Uterus (tissue), 4 donors: ENCODE results near the gene NFIA. TPM values are rescaled to one million over a fixed set of nuclear protein-coding genes. Genes with fewer than 3 reads are reported as not detected.
A peak's percentile ranks its signal among the peaks of the same experiment; 100 is the strongest.

Experiments
- DNase-seq, 2 donors: peaks; one replicate each; pipeline ENCODE4 v3.0.0-alpha.2; 2019 to 2020
- H3K27ac ChIP-seq, 2 donors: fragments of 200-600 bp; sonication (generic); 1 replicate in 1 of 2; 2 replicates in 1 of 2; pipeline ENCODE4 v1.5.1; 2016 to 2018
- H3K27me3 ChIP-seq, 2 donors: fragments of 200-600 bp; sonication (generic); one replicate each; pipeline ENCODE4 v1.5.1; 2018 to 2019; ENCODE audit warnings: control low read depth in 1 of 2
- H3K36me3 ChIP-seq, 2 donors: fragments of 200-600 bp; sonication (generic); one replicate each; pipeline ENCODE4 v1.5.1; 2019; ENCODE audit warnings: control low read depth in 1 of 2
- H3K4me1 ChIP-seq, 2 donors: fragments of 200-600 bp; sonication (generic); one replicate each; pipeline ENCODE4 v1.5.1; 2018 to 2019; ENCODE audit warnings: control low read depth in 1 of 2
- H3K4me3 ChIP-seq, 2 donors: fragments of 200-600 bp; sonication (generic); 1 replicate in 1 of 2; 2 replicates in 1 of 2; pipeline ENCODE4 v1.5.1; 2018 to 2019; ENCODE audit warnings: mild to moderate bottlenecking in 1 of 2
- H3K9me3 ChIP-seq, 2 donors: fragments of 200-600 bp; sonication (generic); one replicate each; pipeline ENCODE4 v1.5.1; 2019; ENCODE audit warnings: control low read depth in 1 of 2
- POLR2A ChIP-seq, 2 donors: fragments of 450-650 bp; IDR thresholded peaks; one replicate each; pipeline ENCODE4 v1.6.1; 2016; ENCODE audit warnings: antibody characterized with exemption in 2 of 2, mild to moderate bottlenecking in 1 of 2, moderate library complexity in 1 of 2
- intact Hi-C: fragments of 100-400 bp; cut with DNase I; formaldehyde crosslinking; loops from one replicate; pipeline ENCODE4 v1.15.1; 2023; ENCODE audit warnings: low total_unique reads
- total RNA-seq, 4 donors: library from RNA; depleted of rRNA in 3 of 4; stranded (reverse); fragments of >200 nt in 3 of 4; gene quantifications; one replicate each; pipeline versions ENCODE4 v1.1.0 to v1.2.4, GENCODE V29; 2014 to 2023
- TF ChIP-seq, protein P1 (sequence below), 4 experiments: fragments of 200-600 bp in 2 of 4; fragments of 450-650 bp in 2 of 4; sonication (generic) in 2 of 4; IDR thresholded peaks; one replicate each; pipeline ENCODE4 v1.5.1; 2016 to 2019; ENCODE audit warnings: antibody characterized with exemption in 4 of 4, mild to moderate bottlenecking in 2 of 4, moderate library complexity in 1 of 4
- donor health status: DM: yes; HTN: yes; CAD: no.

The NFIA gene
- total RNA-seq, 4 donors from 2014 or later = 49.2 to 116 (median 64.9) TPM

DNA sequence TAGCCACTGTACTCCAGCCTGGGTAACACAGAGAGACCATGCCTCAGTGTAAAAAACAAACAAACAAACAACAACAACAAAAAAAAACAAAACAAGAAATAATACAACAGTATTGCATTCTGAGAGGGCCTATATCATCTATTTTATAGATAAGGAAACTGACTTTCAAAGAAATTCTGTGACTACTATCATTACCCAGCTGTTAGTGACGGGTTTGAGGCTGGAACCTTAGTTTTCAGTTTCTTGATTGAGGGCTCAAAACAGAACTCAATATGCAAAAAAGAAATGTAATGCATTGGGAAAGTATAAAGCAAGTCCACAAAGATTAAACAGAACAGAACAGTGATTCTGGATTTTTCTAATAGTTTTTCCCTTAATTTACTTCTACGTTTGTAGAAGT, 149.4 kb downstream of the NFIA start:
- peaks cover 0 to 8% of the 10 kb centered on the region in 2 donors for H3K4me1 ChIP-seq
- no peaks in the 10 kb centered on the region for H3K27me3 ChIP-seq
- no peaks in the 10 kb centered on the region for H3K9me3 ChIP-seq
- no peak for TF ChIP-seq POLR2A (IDR thresholded peaks at IDR 0.05)
- TF ChIP-seq, protein P1, sequence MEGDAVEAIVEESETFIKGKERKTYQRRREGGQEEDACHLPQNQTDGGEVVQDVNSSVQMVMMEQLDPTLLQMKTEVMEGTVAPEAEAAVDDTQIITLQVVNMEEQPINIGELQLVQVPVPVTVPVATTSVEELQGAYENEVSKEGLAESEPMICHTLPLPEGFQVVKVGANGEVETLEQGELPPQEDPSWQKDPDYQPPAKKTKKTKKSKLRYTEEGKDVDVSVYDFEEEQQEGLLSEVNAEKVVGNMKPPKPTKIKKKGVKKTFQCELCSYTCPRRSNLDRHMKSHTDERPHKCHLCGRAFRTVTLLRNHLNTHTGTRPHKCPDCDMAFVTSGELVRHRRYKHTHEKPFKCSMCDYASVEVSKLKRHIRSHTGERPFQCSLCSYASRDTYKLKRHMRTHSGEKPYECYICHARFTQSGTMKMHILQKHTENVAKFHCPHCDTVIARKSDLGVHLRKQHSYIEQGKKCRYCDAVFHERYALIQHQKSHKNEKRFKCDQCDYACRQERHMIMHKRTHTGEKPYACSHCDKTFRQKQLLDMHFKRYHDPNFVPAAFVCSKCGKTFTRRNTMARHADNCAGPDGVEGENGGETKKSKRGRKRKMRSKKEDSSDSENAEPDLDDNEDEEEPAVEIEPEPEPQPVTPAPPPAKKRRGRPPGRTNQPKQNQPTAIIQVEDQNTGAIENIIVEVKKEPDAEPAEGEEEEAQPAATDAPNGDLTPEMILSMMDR (IDR thresholded peaks at IDR 0.05) = no peak
- H3K4me3 ChIP-seq = no peak overlapping the region
- H3K36me3 ChIP-seq = no peaks in the 10 kb centered on the region
- intact Hi-C loops = no loop called here
- H3K27ac ChIP-seq = no peak overlapping the region
- DNase-seq = no peak

DNA sequence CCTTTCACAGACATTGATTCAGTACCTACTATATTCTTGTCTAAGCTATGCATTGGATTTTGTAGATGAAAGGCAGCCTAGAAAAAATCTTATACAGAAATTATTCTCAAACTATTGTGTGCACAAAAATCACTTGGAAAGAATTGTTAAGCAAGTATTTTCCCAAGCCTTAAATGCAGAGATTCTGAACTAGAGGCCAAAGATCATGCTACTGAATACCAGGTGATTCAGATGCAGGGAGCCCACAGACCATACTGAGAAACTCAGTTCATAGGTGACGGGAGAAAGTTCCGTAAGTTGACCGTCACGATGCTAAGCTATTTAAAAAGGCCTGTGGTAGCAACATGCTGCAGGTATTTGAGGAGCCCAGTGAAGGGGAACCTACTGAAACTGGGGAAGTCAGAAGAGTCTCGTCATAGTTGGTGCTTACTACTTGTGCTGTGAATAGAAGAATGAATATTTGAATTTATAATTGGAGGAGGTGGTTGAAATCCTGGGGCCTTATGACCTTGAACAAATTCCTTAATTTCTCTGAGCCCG, 150.8 kb downstream of the NFIA start:
- intact Hi-C loops = no loop called here
- Histone ChIP-seq H3K36me3 (no peaks in the 10 kb centered on the region), H3K4me1 (peaks cover 0 to 13% of the 10 kb centered on the region in 2 donors), H3K27me3 (no peaks in the 10 kb centered on the region), H3K27ac (no peak overlapping the region), H3K9me3 (no peaks in the 10 kb centered on the region), H3K4me3 (no peak overlapping the region)
- DNase-seq = no peak
- TF ChIP-seq, protein P1 (IDR thresholded peaks at IDR 0.05) = no peak
- no peak for TF ChIP-seq POLR2A (IDR thresholded peaks at IDR 0.05)

DNA sequence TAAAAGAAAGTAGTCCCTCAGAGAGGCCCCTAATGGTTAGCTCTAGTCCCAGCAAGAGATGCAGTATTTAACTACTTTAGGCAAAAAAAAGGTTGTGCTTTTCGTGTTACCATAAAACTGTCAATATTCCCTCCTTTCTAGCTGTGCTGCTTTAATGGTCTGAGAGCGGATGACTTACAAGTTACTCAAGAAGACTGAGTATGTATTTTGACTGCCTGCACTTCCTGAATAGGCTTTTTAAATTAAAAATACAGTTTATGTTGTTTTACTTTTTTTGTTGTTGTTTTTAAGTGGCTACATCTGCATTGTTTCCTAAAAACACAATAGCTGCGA, 152.2 kb downstream of the NFIA start:
- no peak for DNase-seq
- intact Hi-C loops = no loop called here
- Histone ChIP-seq H3K27ac (no peak overlapping the region), H3K9me3 (no peaks in the 10 kb centered on the region), H3K27me3 (no peaks in the 10 kb centered on the region), H3K4me3 (no peak overlapping the region), H3K4me1 (peaks cover 0 to 21% of the 10 kb centered on the region in 2 donors), H3K36me3 (no peaks in the 10 kb centered on the region)
- TF ChIP-seq, protein P1 (IDR thresholded peaks at IDR 0.05) = no peak
- TF ChIP-seq POLR2A (IDR thresholded peaks at IDR 0.05) = no peak

DNA sequence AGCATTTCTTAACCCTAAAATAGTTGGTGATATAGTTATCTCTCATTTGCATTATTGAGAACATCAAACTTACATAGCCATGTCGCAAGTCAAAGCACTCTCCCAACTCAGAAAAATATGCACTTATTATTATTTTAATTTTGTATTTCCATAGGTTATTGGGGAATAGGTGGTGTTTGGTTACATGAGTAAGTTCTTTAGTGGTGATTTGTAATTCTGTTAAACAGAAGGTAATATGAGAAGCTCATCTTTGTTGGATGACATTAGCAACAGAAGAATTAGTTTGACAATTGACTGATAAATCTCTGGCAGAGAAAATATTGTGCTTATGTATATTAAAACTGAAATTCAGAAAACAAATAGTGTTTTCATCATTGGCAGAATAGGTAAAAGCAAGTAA, 154.8 kb downstream of the NFIA start:
- no peak for DNase-seq
- peaks cover 0 to 18% of the 10 kb centered on the region in 2 donors for H3K4me1 ChIP-seq
- TF ChIP-seq POLR2A (IDR thresholded peaks at IDR 0.05) = no peak
- TF ChIP-seq, protein P1 (IDR thresholded peaks at IDR 0.05) = no peak
- no peak overlapping the region for H3K27ac ChIP-seq
- no peak overlapping the region for H3K4me3 ChIP-seq
- H3K27me3 ChIP-seq = no peaks in the 10 kb centered on the region
- no peaks in the 10 kb centered on the region for H3K36me3 ChIP-seq
- no peaks in the 10 kb centered on the region for H3K9me3 ChIP-seq
- intact Hi-C loops = no loop called here

DNA sequence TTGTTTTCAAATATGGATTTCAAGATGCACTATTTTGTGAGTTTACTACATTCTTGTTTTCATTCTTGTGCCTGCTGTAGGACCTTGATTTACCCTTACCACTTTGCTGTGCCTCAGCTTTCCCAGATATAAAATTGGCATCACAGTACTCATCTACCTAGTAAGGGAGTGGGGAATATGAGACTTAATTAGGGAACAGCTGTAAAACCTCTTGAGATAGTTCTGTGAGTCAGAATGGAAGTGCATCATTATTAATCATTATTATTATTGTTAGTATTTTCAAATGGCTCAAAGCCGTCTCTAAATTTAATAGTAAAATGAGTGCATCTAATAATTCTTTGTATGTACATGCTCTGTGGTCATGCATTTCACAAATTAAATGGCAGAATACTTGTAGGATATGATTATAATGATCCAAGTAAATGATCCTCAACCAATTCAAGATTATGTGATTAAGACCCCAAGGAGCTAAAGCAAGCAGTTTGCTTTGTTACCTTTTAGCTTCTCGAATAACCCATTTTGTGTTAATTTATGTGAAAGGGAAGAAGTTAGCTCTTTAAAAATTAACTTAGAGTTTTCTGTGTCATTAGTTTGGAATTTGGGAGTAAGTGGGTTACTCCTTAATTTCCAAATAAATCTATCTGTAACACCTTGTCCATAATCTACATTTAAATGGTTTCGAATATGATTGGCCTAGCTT, 155.4 kb downstream of the NFIA start:
- TF ChIP-seq, protein P1 (IDR thresholded peaks at IDR 0.05) = no peak
- no peak for TF ChIP-seq POLR2A (IDR thresholded peaks at IDR 0.05)
- DNase-seq = no peak
- no peaks in the 10 kb centered on the region for H3K9me3 ChIP-seq
- H3K4me1 ChIP-seq = peaks cover 0 to 21% of the 10 kb centered on the region in 2 donors
- H3K27ac ChIP-seq = peak overlapping the region in 1 of 2 donors; percentile 52
- H3K4me3 ChIP-seq = no peak overlapping the region
- no peaks in the 10 kb centered on the region for H3K27me3 ChIP-seq
- intact Hi-C loops = no loop called here
- no peaks in the 10 kb centered on the region for H3K36me3 ChIP-seq
